H9 (cell line): ENCODE measurements around the gene RANBP17. TPM values are rescaled to one million over a fixed set of nuclear protein-coding genes. Genes with fewer than 3 reads are reported as not detected.

Experiments
- DNase-seq: peaks from one replicate; pipeline ENCODE4 v3.0.0-alpha.2; 2017
- H2AFZ ChIP-seq: one replicate; pipeline ENCODE4 v1.6.1; 2013; ENCODE audit warnings: mild to moderate bottlenecking, low read length, control low read depth, moderate library complexity
- H2AK5ac ChIP-seq: 2 replicates; pipeline ENCODE4 v1.6.1; 2013; ENCODE audit warnings: low read length, control low read depth, mixed read lengths; ENCODE audit not compliant: insufficient read length
- H2BK120ac ChIP-seq: one replicate; pipeline ENCODE4 v1.6.1; 2013; ENCODE audit warnings: low read depth, mild to moderate bottlenecking, low read length, control low read depth, inconsistent platforms; ENCODE audit not compliant: poor library complexity, severe bottlenecking
- H2BK12ac ChIP-seq: 2 replicates; pipeline ENCODE4 v1.6.1; 2013; ENCODE audit warnings: low read length, control low read depth, mixed read lengths, low read depth; ENCODE audit not compliant: insufficient read length
- H2BK15ac ChIP-seq: 2 replicates; pipeline ENCODE4 v1.6.1; 2013; ENCODE audit warnings: low read depth, low read length, control low read depth
- H2BK20ac ChIP-seq: one replicate; pipeline ENCODE4 v1.6.1; 2013; ENCODE audit warnings: low read depth, mild to moderate bottlenecking, low read length, control low read depth, inconsistent platforms; ENCODE audit not compliant: poor library complexity, severe bottlenecking
- H2BK5ac ChIP-seq: 2 replicates; pipeline ENCODE4 v1.6.1; 2013; ENCODE audit warnings: low read length, control low read depth, mixed read lengths; ENCODE audit not compliant: insufficient read length
- H3K14ac ChIP-seq: 2 replicates; pipeline ENCODE4 v1.6.1; 2013; ENCODE audit warnings: low read length, control low read depth; ENCODE audit not compliant: insufficient read depth
- H3K18ac ChIP-seq: 2 replicates; pipeline ENCODE4 v1.6.1; 2013; ENCODE audit warnings: low read depth, mild to moderate bottlenecking, mixed read lengths, low read length, control low read depth; ENCODE audit not compliant: insufficient read length
- H3K23ac ChIP-seq: 2 replicates; pipeline ENCODE4 v1.6.1; 2013; ENCODE audit warnings: low read length, control low read depth, mixed read lengths, low read depth; ENCODE audit not compliant: insufficient read length
- H3K23me2 ChIP-seq: 2 replicates; pipeline ENCODE4 v1.6.1; 2013; ENCODE audit warnings: low read depth, mild to moderate bottlenecking, mixed read lengths, low read length, control low read depth; ENCODE audit not compliant: insufficient read length, poor library complexity, severe bottlenecking
- H3K27ac ChIP-seq: 2 replicates; pipeline ENCODE4 v1.5.1; 2013; ENCODE audit warnings: low read length, control low read depth, mixed read lengths, low read depth; ENCODE audit not compliant: insufficient read length
- H3K27me3 ChIP-seq: 2 replicates; pipeline ENCODE4 v1.6.1; 2013; ENCODE audit warnings: low read length, control low read depth, inconsistent platforms; ENCODE audit not compliant: insufficient read depth
- H3K4ac ChIP-seq: 2 replicates; pipeline ENCODE4 v1.6.1; 2013; ENCODE audit warnings: low read depth, mild to moderate bottlenecking, control low read depth, inconsistent platforms, low read length, moderate library complexity
- H3K4me1 ChIP-seq: 2 replicates; pipeline ENCODE4 v1.6.1; 2013; ENCODE audit warnings: low read length, control low read depth, inconsistent platforms; ENCODE audit not compliant: insufficient read depth
- H3K4me2 ChIP-seq: 2 replicates; pipeline ENCODE4 v1.6.1; 2013; ENCODE audit warnings: low read length, control low read depth, mixed read lengths; ENCODE audit not compliant: insufficient read length, insufficient read depth
- H3K56ac ChIP-seq: 2 replicates; pipeline ENCODE4 v1.6.1; 2013; ENCODE audit warnings: low read depth, mild to moderate bottlenecking, mixed read lengths, low read length, control low read depth; ENCODE audit not compliant: insufficient read length
- H3K79me1 ChIP-seq: 2 replicates; pipeline ENCODE4 v1.6.1; 2013; ENCODE audit warnings: low read depth, mild to moderate bottlenecking, moderate library complexity, low read length, control low read depth, inconsistent platforms; ENCODE audit not compliant: insufficient read depth, poor library complexity, severe bottlenecking
- H3K79me2 ChIP-seq: 2 replicates; pipeline ENCODE4 v1.6.1; 2013; ENCODE audit warnings: low read length, control low read depth, inconsistent platforms; ENCODE audit not compliant: insufficient read depth
- H3K9ac ChIP-seq: 2 replicates; pipeline ENCODE4 v1.6.1; 2013; ENCODE audit warnings: low read length, control low read depth, mixed read lengths; ENCODE audit not compliant: insufficient read length; ENCODE audit errors: extremely low read depth
- H3K9me3 ChIP-seq: one replicate; pipeline ENCODE4 v1.6.1; 2013; ENCODE audit warnings: low read depth, low read length, inconsistent platforms; ENCODE audit not compliant: control insufficient read depth
- H3T11ph ChIP-seq: one replicate; pipeline ENCODE4 v1.6.1; 2013; ENCODE audit warnings: mild to moderate bottlenecking, low read length, control low read depth, inconsistent platforms
- H4K20me1 ChIP-seq: one replicate; pipeline ENCODE4 v1.6.1; 2013; ENCODE audit not compliant: control insufficient read depth, insufficient read length, insufficient read depth
- H4K5ac ChIP-seq: 2 replicates; pipeline ENCODE4 v1.6.1; 2013; ENCODE audit warnings: low read depth, mild to moderate bottlenecking, mixed read lengths, low read length, control low read depth; ENCODE audit not compliant: insufficient read length
- H4K8ac ChIP-seq: replicated peaks from 2 replicates; pipeline ENCODE4 v1.6.1; 2013; ENCODE audit warnings: low read length, control low read depth, mixed read lengths, low read depth; ENCODE audit not compliant: insufficient read length
- H4K91ac ChIP-seq: 2 replicates; pipeline ENCODE4 v1.6.1; 2013; ENCODE audit warnings: low read depth, mild to moderate bottlenecking, moderate library complexity, mixed read lengths, low read length, control low read depth; ENCODE audit not compliant: insufficient read length
- H3K27ac Mint-ChIP-seq, 3 experiments: 2 replicates in 2 of 3; 3 replicates in 1 of 3; pipeline ENCODE4 v1.8.0; 2020 to 2021; ENCODE audit warnings: mixed read lengths in 3 of 3, mild to moderate bottlenecking in 1 of 3, moderate library complexity in 1 of 3
- H3K27me3 Mint-ChIP-seq: 2 replicates; pipeline ENCODE4 v1.8.0; 2021; ENCODE audit warnings: low read depth, mild to moderate bottlenecking, moderate library complexity, mixed read lengths
- H3K36me3 Mint-ChIP-seq, 3 experiments: 2 replicates in 2 of 3; 3 replicates in 1 of 3; pipeline ENCODE4 v1.8.0; 2020 to 2021; ENCODE audit warnings: low read depth in 3 of 3, mixed read lengths in 3 of 3; ENCODE audit not compliant: insufficient read depth in 1 of 3
- H3K4me1 Mint-ChIP-seq, 2 experiments: 2 replicates each; pipeline ENCODE4 v1.8.0; 2020; ENCODE audit warnings: mixed read lengths in 2 of 2
- H3K4me3 Mint-ChIP-seq, 2 experiments: 2 replicates in 1 of 2; 3 replicates in 1 of 2; pipeline ENCODE4 v1.8.0; 2020 to 2021; ENCODE audit warnings: mild to moderate bottlenecking in 2 of 2, mixed read lengths in 2 of 2, moderate library complexity in 1 of 2
- H3K9me3 Mint-ChIP-seq, 2 experiments: 2 replicates in 1 of 2; 3 replicates in 1 of 2; pipeline ENCODE4 v1.8.0; 2020; ENCODE audit warnings: mild to moderate bottlenecking in 2 of 2, mixed read lengths in 2 of 2, moderate library complexity in 1 of 2
- WGBS: extraction: QIAGEN DNeasy Blood & Tissue Kit; methylation state at CpG from one replicate; pipeline ENCODE4 v1.1.7; 2013; ENCODE audit warnings: missing lambda C conversion rate, low lambda C conversion rate, mixed read lengths; ENCODE audit not compliant: insufficient read length; ENCODE audit errors: extremely low coverage; 5-methylcytosine and 5-hydroxymethylcytosine counted together
- total RNA-seq: library from RNA; stranded (reverse); gene quantifications from 2 replicates; pipeline ENCODE4 v1.2.1, GENCODE V29; 2021
- TF ChIP-seq, protein P1 (sequence below): fragments of 200-600 bp; sonication (generic); conservative IDR thresholded peaks from 3 replicates; pipeline ENCODE4 v1.8.0; 2021; ENCODE audit warnings: antibody characterized with exemption, mild to moderate bottlenecking

RANBP17 gene
- total RNA-seq, 1 experiment from 2014 or later = 16.5 TPM

DNA sequence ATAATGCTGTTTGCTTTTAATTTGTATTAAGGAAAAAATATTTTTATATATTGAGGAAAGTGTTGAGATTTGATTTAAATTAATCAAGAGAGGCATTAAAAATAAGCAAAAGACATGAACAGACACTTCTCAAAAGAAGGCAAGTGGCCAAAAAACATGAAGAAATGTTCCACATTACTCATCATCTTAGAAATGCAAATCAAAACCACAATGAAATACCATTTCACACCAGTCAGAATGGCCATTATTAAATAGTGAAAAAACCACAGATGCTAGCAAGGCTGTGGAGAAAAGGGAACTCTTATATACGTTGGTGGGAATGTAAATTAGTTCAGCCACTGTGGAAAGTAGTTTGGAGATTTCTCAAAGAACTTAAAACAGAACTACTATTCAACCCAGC, 45.9 kb downstream of the RANBP17 start:
- no peak overlapping the region for H2AFZ ChIP-seq
- peaks cover 1% of the 10 kb centered on the region; the same call in 1 of the 2 replicates for H3K4me1 ChIP-seq
- no peak overlapping the region for H3K23ac ChIP-seq
- no peak overlapping the region for H2BK15ac ChIP-seq
- no peak overlapping the region for H3T11ph ChIP-seq
- H2AK5ac ChIP-seq = no peak overlapping the region
- H4K91ac ChIP-seq = no peak overlapping the region
- H3K56ac ChIP-seq = no peak overlapping the region
- H2BK12ac ChIP-seq = no peak overlapping the region
- no peak overlapping the region for H2BK120ac ChIP-seq
- no peak overlapping the region for H3K9ac ChIP-seq
- no peak overlapping the region for H2BK20ac ChIP-seq
- H3K9me3 ChIP-seq = no peaks in the 10 kb centered on the region
- no peak overlapping the region for H4K5ac ChIP-seq
- no peak overlapping the region for H4K8ac ChIP-seq
- no peaks in the 10 kb centered on the region for H3K23me2 ChIP-seq
- no peak for DNase-seq
- no peak overlapping the region for H3K18ac ChIP-seq
- H3K4me2 ChIP-seq = no peak overlapping the region
- H3K27me3 ChIP-seq = no peaks in the 10 kb centered on the region
- H3K27ac Mint-ChIP-seq = no peak overlapping the region
- TF ChIP-seq, protein P1, sequence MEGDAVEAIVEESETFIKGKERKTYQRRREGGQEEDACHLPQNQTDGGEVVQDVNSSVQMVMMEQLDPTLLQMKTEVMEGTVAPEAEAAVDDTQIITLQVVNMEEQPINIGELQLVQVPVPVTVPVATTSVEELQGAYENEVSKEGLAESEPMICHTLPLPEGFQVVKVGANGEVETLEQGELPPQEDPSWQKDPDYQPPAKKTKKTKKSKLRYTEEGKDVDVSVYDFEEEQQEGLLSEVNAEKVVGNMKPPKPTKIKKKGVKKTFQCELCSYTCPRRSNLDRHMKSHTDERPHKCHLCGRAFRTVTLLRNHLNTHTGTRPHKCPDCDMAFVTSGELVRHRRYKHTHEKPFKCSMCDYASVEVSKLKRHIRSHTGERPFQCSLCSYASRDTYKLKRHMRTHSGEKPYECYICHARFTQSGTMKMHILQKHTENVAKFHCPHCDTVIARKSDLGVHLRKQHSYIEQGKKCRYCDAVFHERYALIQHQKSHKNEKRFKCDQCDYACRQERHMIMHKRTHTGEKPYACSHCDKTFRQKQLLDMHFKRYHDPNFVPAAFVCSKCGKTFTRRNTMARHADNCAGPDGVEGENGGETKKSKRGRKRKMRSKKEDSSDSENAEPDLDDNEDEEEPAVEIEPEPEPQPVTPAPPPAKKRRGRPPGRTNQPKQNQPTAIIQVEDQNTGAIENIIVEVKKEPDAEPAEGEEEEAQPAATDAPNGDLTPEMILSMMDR = no peak
- WGBS = no CpG with 5 or more reads among the region's 1 CpG
- no peaks in the 10 kb centered on the region for H3K9me3 Mint-ChIP-seq
- H3K27ac ChIP-seq = no peak overlapping the region
- H4K20me1 ChIP-seq = no peaks in the 10 kb centered on the region
- H3K4me1 Mint-ChIP-seq = peaks cover 8% of the 10 kb centered on the region in 2 experiments
- no peaks in the 10 kb centered on the region for H3K79me2 ChIP-seq
- H3K27me3 Mint-ChIP-seq = no peaks in the 10 kb centered on the region
- H3K36me3 Mint-ChIP-seq = peaks cover 4 to 11% (median 6%) of the 10 kb centered on the region in 3 experiments; a peak in 6 of 7 replicates
- no peak overlapping the region for H3K14ac ChIP-seq
- no peak overlapping the region for H3K4ac ChIP-seq
- no peaks in the 10 kb centered on the region for H3K79me1 ChIP-seq
- H3K4me3 Mint-ChIP-seq = no peak overlapping the region
- H2BK5ac ChIP-seq = no peak overlapping the region
